HepG2 (cell line): ENCODE data around the gene CACNA1D. TPM values are rescaled to one million over a fixed set of nuclear protein-coding genes. Genes with fewer than 3 reads are reported as not detected.

Experiments
- CBFB ChIP-seq: sonication (generic); formaldehyde crosslinking; IDR thresholded peaks from 2 replicates; pipeline ENCODE4 v1.4.0; 2020; ENCODE audit warnings: missing genetic modification reagents
- DBP ChIP-seq: sonication (generic); formaldehyde crosslinking; IDR thresholded peaks from 2 replicates; pipeline ENCODE4 v1.4.0; 2020; ENCODE audit warnings: missing genetic modification reagents; ENCODE audit errors: not compliant biosample characterization
- GATAD1 ChIP-seq: IDR thresholded peaks from 2 replicates; pipeline ENCODE4 v1.6.1; 2016; ENCODE audit warnings: missing genetic modification reagents, missing compliant biosample characterization
- KLF11 ChIP-seq: IDR thresholded peaks from 2 replicates; pipeline ENCODE4 v1.6.1; 2016; ENCODE audit warnings: missing compliant biosample characterization
- MTA1 ChIP-seq: sonication (generic); formaldehyde crosslinking; IDR thresholded peaks from 2 replicates; pipeline ENCODE4 v1.4.0; 2020; ENCODE audit warnings: missing genetic modification reagents, mild to moderate bottlenecking, borderline replicate concordance
- MXI1 ChIP-seq: IDR thresholded peaks from 3 replicates; pipeline ENCODE4 v1.6.1; 2012; ENCODE audit warnings: low read depth, low read length, inconsistent platforms, borderline replicate concordance
- NCOA1 ChIP-seq: sonication (generic); formaldehyde crosslinking; IDR thresholded peaks from 2 replicates; pipeline ENCODE4 v1.9.0; 2021; ENCODE audit warnings: missing genetic modification reagents
- NCOA2 ChIP-seq: sonication (generic); formaldehyde crosslinking; IDR thresholded peaks from 2 replicates; pipeline ENCODE4 v1.8.0; 2022; ENCODE audit warnings: inconsistent platforms
- PCBP2 ChIP-seq: fragments of 200-400 bp; formaldehyde crosslinking; optimal IDR thresholded peaks from 2 replicates; pipeline ENCODE3; 2018; ENCODE audit warnings: low read length, low read depth; ENCODE audit not compliant: poor library complexity, severe bottlenecking
- TCF12 ChIP-seq, 2 experiments: fragments of 450-650 bp in 1 of 2; sonication (generic) in 1 of 2; formaldehyde crosslinking in 1 of 2; IDR thresholded peaks; 2 replicates each; pipeline versions ENCODE4 v1.6.1 to v1.8.0; 2017 to 2022; ENCODE audit warnings: antibody characterized with exemption in 1 of 2, mild to moderate bottlenecking in 1 of 2, missing genetic modification reagents in 1 of 2, moderate library complexity in 1 of 2
- TOPORS ChIP-seq: sonication (generic); formaldehyde crosslinking; IDR thresholded peaks from 2 replicates; pipeline ENCODE4 v1.8.0; 2023; ENCODE audit warnings: mild to moderate bottlenecking, missing genetic modification reagents
- ZBTB34 ChIP-seq: sonication (generic); formaldehyde crosslinking; IDR thresholded peaks from 2 replicates; pipeline ENCODE4 v1.8.0; 2022; ENCODE audit warnings: mild to moderate bottlenecking, missing genetic modification reagents
- ZFP1 ChIP-seq: IDR thresholded peaks from 2 replicates; pipeline ENCODE4 v1.6.1; 2016
- ZMYM4 ChIP-seq: sonication (generic); formaldehyde crosslinking; IDR thresholded peaks from 2 replicates; pipeline ENCODE4 v1.8.1; 2023; ENCODE audit warnings: mild to moderate bottlenecking, missing genetic modification reagents
- ZNF772 ChIP-seq: sonication (generic); formaldehyde crosslinking; IDR thresholded peaks from 2 replicates; pipeline ENCODE4 v1.5.0; 2020; ENCODE audit warnings: mild to moderate bottlenecking, missing genetic modification reagents
- ZNF773 ChIP-seq: sonication (generic); formaldehyde crosslinking; IDR thresholded peaks from 2 replicates; pipeline ENCODE4 v1.4.0; 2020; ENCODE audit warnings: missing genetic modification reagents, borderline replicate concordance
- polyA plus RNA-seq, 8 experiments: library from polyadenylated mRNA; depleted of rRNA in 3 of 8; stranded (reverse) in 7 of 8; unstranded in 1 of 8; fragments of >200 nt; fragmentation: Illumina TruSeq in 4 of 8; extraction: Trizol in 4 of 8; gene quantifications; 2 replicates each; pipeline versions ENCODE4 v1.2.1 to v1.2.3, GENCODE V29; 2011 to 2016; ENCODE audit warnings: low read depth in 4 of 8, missing spikeins in 1 of 8, mixed read lengths in 1 of 8; ENCODE audit not compliant: insufficient read depth in 1 of 8
- total RNA-seq, 5 experiments: library from RNA; depleted of rRNA; stranded (reverse); fragments of >200 nt; fragmentation: Illumina TruSeq; extraction: Trizol; gene quantifications; 2 replicates each; pipeline ENCODE4 v1.2.3, GENCODE V29; 2016; ENCODE audit warnings: low read depth in 1 of 5
- TF ChIP-seq, protein P1 (sequence below): sonication (generic); formaldehyde crosslinking; IDR thresholded peaks from 2 replicates; pipeline ENCODE4 v1.4.0; 2020; ENCODE audit warnings: low read depth, mild to moderate bottlenecking, missing genetic modification reagents
- TF ChIP-seq, protein P2 (sequence below), 2 experiments: sonication (generic) in 1 of 2; formaldehyde crosslinking in 1 of 2; IDR thresholded peaks; 2 replicates each; pipeline versions ENCODE4 v1.4.0 to v1.6.1; 2016 to 2020; ENCODE audit warnings: borderline replicate concordance in 1 of 2, low read depth in 1 of 2, mild to moderate bottlenecking in 1 of 2, missing genetic modification reagents in 1 of 2
- TF ChIP-seq, protein P3 (sequence below): IDR thresholded peaks from 2 replicates; pipeline ENCODE4 v1.6.1; 2016; ENCODE audit warnings: low read depth, control low read depth

CACNA1D gene
- total and polyA plus RNA-seq, 2 of the 13 experiments (the other 11 are each of a cell fraction or from before 2014, with no cell fraction given), result 0.26 to 0.38 TPM

GRCh38 chr3:53478166-53478830, 16.1 kb upstream of the CACNA1D start (continued):
- TF ChIP-seq, protein P1, sequence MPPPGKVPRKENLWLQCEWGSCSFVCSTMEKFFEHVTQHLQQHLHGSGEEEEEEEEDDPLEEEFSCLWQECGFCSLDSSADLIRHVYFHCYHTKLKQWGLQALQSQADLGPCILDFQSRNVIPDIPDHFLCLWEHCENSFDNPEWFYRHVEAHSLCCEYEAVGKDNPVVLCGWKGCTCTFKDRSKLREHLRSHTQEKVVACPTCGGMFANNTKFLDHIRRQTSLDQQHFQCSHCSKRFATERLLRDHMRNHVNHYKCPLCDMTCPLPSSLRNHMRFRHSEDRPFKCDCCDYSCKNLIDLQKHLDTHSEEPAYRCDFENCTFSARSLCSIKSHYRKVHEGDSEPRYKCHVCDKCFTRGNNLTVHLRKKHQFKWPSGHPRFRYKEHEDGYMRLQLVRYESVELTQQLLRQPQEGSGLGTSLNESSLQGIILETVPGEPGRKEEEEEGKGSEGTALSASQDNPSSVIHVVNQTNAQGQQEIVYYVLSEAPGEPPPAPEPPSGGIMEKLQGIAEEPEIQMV (CRISPR knock-in tag), result 0 out of 2 replicates have a peak, but pooled peaks have one; percentile 53
- 0 out of 2 replicates have a peak, but pooled peaks have one; percentile 34 for TF ChIP-seq MTA1
- no peak for TF ChIP-seq TCF12 (IDR thresholded peaks at IDR 0.05)
- TF ChIP-seq TCF12 (CRISPR knock-in tag; IDR thresholded peaks at IDR 0.05), result peak; percentile 64; the same call in 1 of the 2 replicates
- TF ChIP-seq GATAD1 (CRISPR knock-in tag), result peak; percentile 62; the same call in 1 of the 2 replicates
- TF ChIP-seq PCBP2, result no peak
- TF ChIP-seq, protein P2, sequence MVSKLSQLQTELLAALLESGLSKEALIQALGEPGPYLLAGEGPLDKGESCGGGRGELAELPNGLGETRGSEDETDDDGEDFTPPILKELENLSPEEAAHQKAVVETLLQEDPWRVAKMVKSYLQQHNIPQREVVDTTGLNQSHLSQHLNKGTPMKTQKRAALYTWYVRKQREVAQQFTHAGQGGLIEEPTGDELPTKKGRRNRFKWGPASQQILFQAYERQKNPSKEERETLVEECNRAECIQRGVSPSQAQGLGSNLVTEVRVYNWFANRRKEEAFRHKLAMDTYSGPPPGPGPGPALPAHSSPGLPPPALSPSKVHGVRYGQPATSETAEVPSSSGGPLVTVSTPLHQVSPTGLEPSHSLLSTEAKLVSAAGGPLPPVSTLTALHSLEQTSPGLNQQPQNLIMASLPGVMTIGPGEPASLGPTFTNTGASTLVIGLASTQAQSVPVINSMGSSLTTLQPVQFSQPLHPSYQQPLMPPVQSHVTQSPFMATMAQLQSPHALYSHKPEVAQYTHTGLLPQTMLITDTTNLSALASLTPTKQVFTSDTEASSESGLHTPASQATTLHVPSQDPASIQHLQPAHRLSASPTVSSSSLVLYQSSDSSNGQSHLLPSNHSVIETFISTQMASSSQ (IDR thresholded peaks at IDR 0.05; ENCODE audit: low read depth), result peak; percentile 100
- TF ChIP-seq, protein P2 (CRISPR knock-in tag; IDR thresholded peaks at IDR 0.05; ENCODE audit: borderline replicate concordance), result peak; percentile 100
- TF ChIP-seq MXI1, result 0 out of 3 replicates have a peak, but pooled peaks have one; percentile 12
- TF ChIP-seq NCOA1, result 0 out of 2 replicates have a peak, but pooled peaks have one; percentile 11
- TF ChIP-seq KLF11 (CRISPR knock-in tag), result peak; percentile 27; the same call in 1 of the 2 replicates
- peak; percentile 71; the same call in 1 of the 2 replicates for TF ChIP-seq CBFB (CRISPR knock-in tag)
- TF ChIP-seq ZNF773 (CRISPR knock-in tag), result no peak
- no peak for TF ChIP-seq DBP (CRISPR knock-in tag)
- TF ChIP-seq, protein P3, sequence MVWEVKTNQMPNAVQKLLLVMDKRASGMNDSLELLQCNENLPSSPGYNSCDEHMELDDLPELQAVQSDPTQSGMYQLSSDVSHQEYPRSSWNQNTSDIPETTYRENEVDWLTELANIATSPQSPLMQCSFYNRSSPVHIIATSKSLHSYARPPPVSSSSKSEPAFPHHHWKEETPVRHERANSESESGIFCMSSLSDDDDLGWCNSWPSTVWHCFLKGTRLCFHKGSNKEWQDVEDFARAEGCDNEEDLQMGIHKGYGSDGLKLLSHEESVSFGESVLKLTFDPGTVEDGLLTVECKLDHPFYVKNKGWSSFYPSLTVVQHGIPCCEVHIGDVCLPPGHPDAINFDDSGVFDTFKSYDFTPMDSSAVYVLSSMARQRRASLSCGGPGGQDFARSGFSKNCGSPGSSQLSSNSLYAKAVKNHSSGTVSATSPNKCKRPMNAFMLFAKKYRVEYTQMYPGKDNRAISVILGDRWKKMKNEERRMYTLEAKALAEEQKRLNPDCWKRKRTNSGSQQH, result no peak
- TF ChIP-seq ZNF772, result peak; percentile 63; the same call in 1 of the 2 replicates
- 0 out of 2 replicates have a peak, but pooled peaks have one; percentile 35 for TF ChIP-seq TOPORS (CRISPR knock-in tag)
- peak; percentile 96 for TF ChIP-seq NCOA2 (CRISPR knock-in tag)
- 0 out of 2 replicates have a peak, but pooled peaks have one; percentile 31 for TF ChIP-seq ZFP1 (CRISPR knock-in tag)
- peak; percentile 48; the same call in 1 of the 2 replicates for TF ChIP-seq ZBTB34
- TF ChIP-seq ZMYM4 (CRISPR knock-in tag), result peak; percentile 56
